Measurements from ENCODE around the gene ISL1.

ISL1 gene

DNA sequence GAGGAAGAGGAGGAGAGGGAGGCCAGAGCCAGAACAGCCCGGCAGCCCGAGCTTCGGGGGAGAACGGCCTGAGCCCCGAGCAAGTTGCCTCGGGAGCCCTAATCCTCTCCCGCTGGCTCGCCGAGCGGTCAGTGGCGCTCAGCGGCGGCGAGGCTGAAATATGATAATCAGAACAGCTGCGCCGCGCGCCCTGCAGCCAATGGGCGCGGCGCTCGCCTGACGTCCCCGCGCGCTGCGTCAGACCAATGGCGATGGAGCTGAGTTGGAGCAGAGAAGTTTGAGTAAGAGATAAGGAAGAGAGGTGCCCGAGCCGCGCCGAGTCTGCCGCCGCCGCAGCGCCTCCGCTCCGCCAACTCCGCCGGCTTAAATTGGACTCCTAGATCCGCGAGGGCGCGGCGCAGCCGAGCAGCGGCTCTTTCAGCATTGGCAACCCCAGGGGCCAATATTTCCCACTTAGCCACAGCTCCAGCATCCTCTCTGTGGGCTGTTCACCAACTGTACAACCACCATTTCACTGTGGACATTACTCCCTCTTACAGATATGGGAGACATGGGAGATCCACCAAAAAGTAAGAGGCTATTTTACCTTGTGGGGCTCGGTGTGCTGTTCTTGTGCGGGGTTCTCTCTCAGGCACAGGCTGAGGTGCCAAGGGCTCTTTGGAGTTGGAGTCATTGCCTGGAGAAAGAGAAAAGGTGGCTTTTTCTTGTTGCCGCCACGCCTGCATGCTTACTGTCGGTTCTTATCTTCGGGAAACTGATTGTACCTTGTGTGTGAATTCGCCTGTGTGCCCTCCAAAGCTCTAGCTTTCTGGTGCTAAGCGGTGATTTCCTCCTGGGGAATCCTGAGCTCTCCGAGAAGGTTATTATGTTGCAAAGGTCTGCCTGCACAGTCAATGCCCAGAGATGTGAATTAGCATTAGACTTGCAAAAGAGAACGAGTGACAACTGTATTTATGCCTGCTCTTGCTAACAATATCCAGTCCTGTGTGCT, at the start of gene ISL1:
Gene ISL1, plus strand, starts transcription at position 318 of the 991 bp plus-strand sequence. Its CDS starts 224 bp downstream, at position 542.
- DNase-seq = no peak

DNA sequence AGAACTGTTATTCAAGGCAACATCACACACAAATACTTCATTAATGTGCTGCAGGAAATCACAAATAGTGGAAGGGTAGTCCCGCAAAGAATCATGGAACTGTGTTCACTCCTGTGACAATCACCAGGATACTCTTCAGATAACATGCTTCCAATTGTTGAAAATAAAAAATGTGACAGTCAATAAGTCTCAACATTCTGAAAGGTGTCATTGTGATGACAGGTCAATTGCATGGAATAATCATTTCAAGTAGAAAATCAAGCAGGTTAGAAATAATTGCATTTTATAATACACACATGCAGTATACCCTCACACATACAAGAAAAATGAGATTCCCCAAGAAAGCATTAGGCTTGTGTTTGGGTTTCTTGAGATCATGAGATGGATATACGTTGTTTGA, 46.4 kb upstream of the ISL1 start:
- no peak for DNase-seq

DNA sequence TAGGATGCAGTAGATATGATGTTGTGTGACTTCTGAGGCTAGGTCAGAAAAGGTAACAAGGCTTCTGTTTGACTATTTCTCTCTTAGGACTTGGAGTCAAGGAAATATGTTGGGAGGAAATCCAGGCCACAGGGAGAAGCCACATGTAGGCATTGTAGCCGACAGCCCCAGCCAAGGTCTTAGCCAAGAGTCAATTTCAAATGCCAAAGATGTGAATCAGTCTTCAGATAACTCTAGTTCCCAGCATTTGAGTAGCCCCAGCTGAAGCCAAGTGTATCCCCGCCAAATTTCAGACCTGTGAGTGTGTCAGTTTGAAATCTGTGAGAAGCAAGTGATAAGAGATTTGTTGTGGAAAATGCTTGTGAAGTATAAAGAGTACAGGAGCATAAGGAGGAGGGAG, 38.1 kb upstream of the ISL1 start:
- no peak for DNase-seq

DNA sequence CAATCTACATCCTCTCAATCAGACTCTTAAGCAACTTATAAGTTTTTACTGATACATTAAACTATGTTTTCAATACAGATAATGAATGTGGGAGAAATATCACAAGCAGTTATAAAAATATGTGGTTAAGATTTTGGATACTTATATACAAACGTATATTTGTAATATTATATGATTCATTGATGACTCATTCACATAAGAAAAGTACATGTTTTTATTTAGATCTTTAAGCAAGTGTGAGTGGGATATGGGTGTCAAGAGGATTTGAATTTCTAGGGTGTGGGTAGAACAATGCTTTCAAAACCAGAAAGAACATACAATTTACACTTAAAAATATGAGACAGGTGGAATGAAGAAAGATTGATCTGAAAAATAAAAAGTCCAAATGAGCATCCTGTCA, 36.1 kb upstream of the ISL1 start:
- no peak for DNase-seq

DNA sequence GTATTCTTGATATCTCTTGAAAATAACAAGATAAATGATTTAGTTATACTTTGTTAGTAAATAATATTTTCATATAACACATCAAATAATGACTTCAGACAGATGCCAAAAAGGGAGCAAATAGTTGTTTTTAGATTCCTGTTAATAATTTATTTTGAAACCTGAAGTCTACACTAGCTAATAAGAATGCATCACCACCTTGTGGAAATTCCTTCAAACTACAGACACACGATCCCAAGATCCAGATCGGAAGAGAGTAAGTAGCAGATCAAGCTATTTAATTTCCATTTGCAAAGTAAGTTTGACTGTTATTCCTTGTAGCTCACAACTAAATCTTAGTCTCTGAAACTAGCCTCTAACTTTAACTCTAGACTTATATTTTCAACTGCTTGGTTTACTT, 35.5 kb upstream of the ISL1 start:
- DNase-seq = no peak

DNA sequence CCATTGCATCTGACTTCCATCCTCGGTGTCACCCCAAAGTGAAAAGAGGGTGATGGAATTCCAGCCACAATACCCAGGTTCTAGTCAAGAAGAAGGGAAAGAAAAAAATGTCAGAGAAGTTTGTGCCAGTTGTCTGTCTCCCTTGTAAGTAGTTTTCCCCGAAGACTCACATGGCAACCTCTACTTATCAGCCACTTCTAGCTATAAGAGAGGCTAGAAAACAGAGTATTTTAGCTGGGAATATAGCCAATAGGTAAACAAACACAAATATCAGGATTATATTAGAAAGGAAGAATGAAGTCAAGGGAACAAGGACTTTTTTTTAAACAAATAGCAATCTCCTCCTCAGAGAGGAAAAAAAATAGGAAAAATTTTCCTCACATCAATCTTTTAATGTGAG, 12.2 kb upstream of the ISL1 start:
- no peak for DNase-seq

DNA sequence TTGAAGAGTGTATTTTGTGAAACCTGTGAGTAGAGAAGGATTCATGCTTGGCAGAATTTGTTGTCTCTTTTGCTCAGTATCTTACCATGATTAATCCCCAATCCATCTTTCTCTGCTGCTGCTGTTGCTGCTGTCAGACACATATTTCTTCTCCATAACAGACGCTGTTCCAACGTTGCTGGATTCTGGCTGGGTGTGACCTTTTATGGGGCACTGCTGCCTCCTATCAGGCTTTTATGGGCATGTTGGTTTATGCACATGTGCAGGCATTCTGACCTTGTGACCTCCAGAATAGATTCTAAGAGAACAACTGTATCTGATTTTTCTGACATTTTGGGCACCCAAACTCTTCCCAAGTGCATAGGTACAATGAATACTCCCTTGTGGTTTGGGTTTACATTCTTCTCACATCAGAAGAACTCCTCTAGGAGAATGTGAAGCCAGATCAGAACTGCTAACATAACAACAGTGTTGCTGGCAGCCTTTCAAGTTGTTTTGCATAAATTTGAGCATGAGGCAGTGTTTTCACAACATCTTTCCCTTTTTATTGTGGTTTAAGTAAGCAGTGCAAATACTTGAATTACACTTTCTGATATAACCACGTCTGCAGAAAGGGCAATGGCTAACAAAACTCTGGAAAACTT, 9.2 kb upstream of the ISL1 start:
- DNase-seq = no peak

DNA sequence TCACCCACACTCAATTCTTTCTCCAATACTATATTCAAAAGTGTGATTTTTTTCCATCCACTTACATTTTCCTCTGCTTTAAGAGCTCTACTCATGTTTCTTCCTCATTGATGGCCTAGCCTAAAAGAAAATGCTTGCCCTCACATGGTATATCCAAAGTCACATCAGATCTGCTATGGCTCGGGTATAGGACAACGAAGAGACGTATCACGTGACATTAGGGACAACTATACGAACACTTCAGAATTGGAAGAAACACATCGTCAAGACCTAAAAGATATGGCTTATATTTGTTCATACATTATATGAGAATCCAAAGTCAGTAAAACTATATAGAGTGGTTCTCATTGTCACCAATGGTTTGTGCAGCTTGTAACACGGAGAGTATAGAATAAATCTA, 8.2 kb upstream of the ISL1 start:
- no peak for DNase-seq

DNA sequence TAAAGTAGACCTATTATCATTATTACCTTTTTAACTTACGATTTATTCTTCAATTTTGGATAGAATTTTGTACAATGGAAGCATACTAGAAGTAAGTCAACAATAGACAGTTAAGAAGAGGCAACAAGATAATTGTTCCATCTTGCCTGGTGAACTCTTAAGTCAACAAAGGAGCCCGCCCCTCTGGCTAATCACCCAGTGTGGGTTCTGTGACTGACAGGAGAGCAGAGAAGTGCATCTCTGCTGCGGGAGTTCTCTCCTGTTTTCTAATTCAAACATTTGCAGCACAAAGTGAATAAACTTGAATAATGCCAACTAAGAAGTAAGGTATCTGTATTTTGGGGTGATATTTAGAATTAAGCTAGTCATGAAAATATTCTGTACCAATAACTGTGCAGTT, 6.7 kb upstream of the ISL1 start:
- DNase-seq = no peak

DNA sequence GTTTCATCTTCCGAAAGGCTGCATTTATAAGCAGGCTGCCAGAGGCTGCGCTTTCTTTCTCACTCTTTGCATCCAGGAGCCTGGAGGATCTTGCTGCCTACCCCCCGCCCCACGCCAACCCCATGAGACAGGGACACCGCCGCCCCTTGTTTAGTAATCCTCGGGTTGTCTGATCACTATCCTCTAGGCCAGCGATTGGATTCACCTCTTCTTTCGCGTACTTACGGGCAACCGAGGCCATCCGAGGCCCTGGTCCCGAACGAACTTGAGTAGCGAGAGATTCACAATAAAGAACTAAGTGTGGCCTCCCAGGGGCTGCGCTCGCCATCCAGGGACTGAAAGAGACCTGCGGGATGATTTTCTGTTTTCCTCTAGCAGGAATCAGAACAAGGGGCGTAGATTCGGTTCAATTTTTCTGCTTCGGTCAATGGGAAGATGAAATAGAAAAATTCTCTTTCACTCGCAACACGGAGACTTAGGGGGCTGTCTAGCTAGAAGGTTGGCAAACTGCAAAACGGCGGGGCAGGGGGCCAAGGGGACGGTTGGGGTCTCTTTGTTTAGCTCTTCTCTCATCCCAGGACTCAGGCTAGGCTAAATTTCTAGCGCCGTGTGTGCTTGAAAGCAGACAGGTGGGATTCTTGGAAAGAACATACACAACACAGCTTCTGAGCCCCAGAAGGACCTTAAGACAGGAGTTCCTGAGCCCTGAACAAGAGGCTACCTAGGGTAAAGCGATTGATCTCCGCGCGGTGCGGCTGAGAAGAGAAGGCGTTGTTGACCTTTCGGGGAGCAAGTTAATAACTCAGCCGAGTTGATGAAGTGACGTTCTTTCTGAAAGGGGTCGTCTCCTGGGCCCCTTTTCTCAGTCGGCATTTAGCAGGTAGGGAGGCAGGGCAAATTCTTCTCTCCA, 5.8 kb upstream of the ISL1 start:
- DNase-seq = no peak

DNA sequence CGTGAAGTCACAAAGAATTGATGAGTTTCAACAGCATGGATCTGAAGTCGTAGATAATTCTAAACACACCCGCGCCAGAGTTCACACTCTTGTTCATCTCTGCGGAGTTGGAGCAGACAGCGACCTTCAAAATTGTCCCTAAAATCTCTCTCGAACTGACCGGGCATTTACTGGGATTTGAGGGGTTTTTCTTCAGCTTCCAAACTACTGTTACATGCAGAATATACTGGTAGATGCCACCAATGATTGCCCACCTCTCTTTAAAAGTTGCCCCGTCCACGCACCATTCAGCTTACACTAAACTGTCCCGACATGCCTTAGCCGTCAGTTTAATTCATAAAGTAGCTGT, 5.2 kb upstream of the ISL1 start:
- DNase-seq = no peak

DNA sequence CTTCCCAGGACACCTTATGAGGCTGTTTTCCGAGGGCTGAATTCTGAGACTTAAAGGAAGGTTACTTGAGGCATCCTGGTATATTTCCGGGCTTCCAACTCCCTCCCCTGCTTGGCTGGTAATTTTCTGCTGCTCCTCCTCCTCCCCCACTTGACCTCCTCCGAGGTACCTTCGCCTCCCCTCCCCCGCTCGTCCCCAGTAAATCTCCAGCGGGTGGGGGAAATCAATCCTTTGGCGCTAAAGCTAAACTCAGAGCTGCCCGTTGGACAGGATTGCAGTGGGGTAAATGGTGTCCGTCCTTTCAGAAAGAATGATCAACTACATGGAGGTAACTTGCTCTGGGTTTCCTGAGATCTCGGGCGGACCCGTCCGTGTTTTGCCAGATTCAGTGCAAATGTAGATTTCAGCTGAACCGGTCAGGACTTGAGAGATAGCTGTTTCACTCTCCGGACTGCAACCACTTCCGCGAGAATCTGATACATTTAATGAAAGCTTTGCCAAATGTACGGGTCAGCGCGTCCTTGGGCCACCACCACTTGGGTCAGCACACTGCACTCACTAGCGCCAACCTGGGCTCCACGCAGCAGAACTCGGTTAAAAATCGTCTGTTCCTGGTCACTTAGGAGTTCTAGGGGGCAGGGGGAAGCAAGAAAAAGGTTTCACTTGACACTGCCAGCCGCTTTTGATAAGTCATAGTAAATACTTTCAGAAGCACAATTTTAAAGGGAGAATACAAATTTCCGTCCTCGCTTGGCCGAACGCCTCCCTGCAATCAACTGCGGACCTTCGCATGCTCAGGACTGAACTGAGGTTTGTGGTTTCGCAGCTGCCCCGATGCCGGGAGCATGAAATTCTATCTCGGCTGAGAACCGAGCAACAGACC, 4.6 kb upstream of the ISL1 start:
- no peak for DNase-seq

DNA sequence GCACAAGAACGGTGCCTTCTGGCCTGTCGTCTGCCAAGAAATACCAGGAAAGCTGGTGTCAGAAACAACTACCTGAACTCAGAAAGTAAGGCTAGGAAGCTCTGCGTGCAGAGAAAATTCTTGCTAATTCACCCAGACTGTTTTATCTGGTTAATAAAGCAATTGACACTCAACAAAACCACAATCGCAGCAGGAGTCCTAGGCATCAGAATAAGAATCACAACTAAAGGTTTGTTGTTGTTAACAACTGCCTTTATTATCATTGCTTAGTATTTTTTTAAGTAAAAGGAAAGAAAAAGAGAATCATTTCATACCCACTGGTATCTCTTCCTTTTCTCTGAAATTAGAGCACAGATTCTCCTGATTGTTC, 3.9 kb upstream of the ISL1 start:
- DNase-seq = no peak

DNA sequence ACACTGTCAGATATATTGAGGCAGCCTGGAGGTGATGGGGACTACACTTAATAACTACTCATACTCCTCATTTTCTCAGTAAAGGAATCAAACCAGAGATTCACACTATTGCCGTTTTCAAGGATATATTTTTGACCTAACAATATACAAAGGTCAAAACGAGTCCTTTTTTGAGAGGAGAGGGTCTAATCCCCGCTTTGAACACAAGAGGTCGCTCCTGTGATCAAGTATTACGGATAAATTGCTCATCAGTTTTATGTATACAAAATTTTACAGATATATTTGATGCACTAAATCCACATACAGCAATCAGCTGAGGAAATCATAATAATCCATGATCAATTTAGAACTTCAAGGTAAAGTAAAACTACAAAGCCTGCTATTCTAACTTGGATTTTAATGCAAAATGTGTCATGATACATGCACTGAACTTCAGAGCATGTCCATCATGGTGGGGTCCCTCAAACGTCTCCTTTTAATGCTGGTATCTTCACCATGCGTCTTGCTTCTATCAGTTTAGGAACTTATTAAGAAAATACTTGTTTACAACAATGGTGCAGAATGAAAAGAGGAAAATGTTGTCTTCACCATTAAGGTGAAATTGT, 2.5 kb upstream of the ISL1 start:
- DNase-seq = no peak

DNA sequence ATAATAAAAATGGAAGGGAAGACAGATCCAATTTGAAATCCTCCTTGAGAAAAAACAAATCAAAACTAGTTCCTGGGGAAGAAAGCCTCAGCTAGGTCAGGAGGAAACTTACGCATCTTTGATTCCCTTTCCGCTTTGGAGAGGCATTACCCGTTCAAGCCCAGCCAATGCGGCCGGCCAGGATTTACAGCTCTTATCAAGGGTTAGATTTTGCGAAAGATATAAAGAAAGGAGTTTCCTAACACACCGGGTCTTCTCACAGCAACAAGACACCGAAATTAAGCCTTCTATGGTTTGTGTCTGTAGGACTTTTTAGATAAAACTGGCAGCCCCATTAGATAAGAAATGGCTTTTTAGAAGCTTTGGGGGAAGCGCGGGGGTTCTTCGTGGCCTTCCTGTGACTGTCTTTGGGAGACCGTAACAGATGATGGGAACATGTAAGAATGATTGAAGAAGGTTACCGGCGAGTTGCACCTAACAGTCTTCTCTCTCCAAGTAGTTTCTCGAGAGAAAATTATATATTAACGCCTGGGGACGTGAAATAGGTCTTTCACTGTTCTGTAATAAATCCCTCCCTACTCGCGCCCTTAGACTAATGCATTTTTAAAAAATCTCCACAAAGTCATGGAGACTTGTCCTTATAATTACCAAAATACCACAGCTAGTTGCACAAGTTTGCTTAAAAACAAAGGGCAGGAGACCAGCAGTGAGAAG, 1.3 kb upstream of the ISL1 start:
- DNase-seq = no peak

DNA sequence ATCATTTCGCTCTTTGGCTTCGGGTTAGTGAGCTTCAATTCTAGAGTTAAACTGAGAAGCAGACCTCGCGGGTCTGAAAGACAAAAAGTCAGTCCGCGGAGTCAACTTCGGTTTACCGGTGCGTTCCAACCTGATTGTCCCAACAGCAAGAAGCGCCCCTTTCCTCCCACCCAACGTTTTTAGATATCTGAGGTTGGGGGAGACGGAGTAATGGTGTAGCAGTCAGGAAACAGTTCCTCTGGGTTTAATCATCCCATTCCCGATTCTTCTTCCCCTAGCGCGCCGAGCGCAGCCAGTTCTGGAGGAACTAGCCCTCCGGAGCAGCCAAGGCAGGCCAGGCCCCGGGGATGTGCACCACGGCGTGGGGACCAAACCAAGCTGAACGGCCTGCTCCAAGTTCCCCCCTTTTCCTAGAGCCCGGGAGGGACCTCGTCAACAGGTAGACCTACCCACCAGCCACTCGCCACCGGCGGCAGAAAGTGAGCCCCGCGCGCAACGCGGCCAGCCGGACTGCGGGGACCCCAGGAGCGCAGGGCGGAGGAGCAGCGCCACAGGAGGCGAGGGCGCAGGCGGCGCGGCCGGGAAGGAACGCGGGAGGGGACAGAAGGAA, 622 bp upstream of the ISL1 start:
- no peak for DNase-seq

DNA sequence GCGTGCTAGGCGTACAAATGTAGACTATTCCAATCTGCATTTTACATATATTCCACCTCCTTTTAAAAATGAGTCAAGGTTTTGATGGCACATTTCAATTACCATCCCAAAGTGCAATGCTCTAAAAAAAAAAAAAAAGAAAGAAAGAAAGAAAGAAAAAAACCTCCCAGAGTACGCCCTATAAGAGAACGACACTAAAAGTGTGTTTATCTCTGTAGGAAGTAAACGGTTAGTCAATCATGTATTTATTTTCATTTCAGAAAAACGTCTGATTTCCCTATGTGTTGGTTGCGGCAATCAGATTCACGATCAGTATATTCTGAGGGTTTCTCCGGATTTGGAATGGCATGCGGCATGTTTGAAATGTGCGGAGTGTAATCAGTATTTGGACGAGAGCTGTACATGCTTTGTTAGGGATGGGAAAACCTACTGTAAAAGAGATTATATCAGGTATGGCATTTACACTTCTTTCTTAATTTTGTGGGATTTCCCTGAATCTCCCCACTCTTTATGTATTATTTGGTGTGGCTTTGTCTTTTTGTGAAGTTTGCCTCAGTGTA, 1.1 kb downstream of the ISL1 start:
- no peak for DNase-seq

DNA sequence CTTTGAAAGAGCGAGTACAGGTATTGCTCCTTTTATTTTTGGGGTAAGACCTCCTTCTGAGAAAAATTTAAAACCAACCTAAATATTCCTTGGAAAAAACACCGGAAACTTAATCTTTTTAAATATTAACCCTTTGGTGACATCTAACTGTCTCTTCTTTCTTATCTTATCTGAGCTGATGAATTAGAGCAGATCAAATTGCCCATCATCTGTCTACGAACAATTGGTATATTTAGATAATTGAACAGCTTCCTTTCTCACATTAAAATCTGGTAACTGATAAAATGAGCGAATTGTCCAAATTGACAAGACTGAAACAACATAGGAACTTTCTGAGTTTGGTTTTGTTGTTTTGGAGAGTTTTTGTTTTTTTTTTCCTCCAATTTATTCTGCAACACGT, 2.0 kb downstream of the ISL1 start:
- no peak for DNase-seq

DNA sequence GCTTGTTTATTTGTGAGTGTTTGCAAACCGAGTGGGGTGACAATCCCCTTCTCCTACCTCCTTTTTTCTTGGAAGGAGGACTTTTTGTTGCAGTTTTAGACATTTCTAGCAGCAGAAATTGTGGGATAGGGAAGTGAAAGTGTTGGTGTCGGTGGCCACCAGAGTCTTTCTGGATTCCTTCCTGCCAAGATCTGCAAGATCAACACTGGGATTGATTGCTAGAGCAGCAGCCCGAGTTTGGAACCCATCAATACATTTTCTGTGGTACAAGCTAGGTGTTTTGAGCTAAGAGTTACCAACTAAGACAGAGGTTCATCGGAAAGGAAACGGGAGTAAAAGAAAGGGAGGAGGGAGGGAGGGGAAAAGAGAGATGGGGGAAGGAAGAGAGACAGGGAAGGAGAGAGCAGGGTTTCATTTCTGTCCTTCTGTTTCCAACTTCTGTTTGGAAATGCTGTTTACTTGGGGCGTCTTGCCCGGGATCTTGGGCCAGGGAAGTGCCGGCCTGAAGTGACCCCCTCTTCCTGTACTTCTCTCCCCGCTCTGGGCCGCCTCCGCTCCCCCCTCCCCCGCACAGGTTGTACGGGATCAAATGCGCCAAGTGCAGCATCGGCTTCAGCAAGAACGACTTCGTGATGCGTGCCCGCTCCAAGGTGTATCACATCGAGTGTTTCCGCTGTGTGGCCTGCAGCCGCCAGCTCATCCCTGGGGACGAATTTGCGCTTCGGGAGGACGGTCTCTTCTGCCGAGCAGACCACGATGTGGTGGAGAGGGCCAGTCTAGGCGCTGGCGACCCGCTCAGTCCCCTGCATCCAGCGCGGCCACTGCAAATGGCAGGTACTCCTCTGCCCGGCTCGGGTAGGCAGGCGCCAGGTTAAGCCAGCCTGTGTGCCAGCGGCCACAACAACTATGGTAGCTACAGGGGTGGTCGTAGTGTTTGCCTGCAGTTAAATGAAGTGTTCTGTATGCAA, 4.0 kb downstream of the ISL1 start:
- no peak for DNase-seq
